ENCODE data around the gene EDEM2. TPM values are rescaled to one million over a fixed set of nuclear protein-coding genes. Genes with fewer than 3 reads are reported as not detected.

The EDEM2 gene
- polyA plus RNA-seq, 1 donor from 2014 or later = 13.3 TPM

DNA sequence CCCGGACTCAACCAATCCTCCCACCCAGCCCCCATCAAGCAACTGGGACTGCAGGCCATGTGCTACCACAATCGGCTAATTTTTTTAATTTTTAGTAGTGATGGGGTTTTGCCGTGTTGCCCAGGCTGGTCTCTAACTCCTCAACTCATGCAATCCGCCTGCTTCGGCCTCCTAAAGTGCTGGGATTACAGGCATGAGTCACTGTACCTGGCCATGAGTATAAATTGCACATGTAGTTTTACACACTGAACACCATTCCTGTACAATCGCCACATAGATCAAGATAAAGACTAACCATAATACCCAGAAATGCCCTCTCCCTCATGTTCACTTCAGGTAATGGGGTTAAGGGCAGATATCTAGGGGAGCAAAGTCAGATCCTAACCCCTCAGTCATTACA lies 80.9 kb downstream of the EDEM2 start:
- H3K9me2 ChIP-seq (ENCODE audit: insufficient read depth, low read length) = no peaks in the 10 kb centered on the region
- H3K4me2 ChIP-seq (ENCODE audit: low read length) = no peak overlapping the region
- no peaks in the 10 kb centered on the region for H3F3A ChIP-seq (ENCODE audit: insufficient read depth, low read length, poor library complexity, severe bottlenecking)
- H2AFZ ChIP-seq (ENCODE audit: low read depth, low read length) = no peak overlapping the region
- no peak overlapping the region for H3K9ac ChIP-seq (ENCODE audit: low read length)
- H3K27ac ChIP-seq (ENCODE audit: low read length) = no peak overlapping the region
- no peaks in the 10 kb centered on the region for H4K20me1 ChIP-seq (ENCODE audit: insufficient read depth)
- H3K9me3 ChIP-seq (ENCODE audit: low read length) = no peaks in the 10 kb centered on the region
- H3K4me3 ChIP-seq (ENCODE audit: low read length) = no peak overlapping the region
- no peaks in the 10 kb centered on the region for H3K36me3 ChIP-seq (ENCODE audit: insufficient read depth, low read length)
- peaks cover 9% of the 10 kb centered on the region for H3K79me2 ChIP-seq (replicated peaks; ENCODE audit: insufficient read depth, low read length)
- H3K27me3 ChIP-seq (ENCODE audit: insufficient read depth, low read depth, low read length) = no peaks in the 10 kb centered on the region
- TF ChIP-seq POLR2AphosphoS5 (IDR thresholded peaks at IDR 0.05) = no peak
- TF ChIP-seq MXI1 (conservative IDR thresholded peaks at IDR 0.05; ENCODE audit: poor library complexity, severe bottlenecking) = no peak
- no peak for TF ChIP-seq SMC3 (conservative IDR thresholded peaks at IDR 0.05; ENCODE audit: poor library complexity)
- no peak for TF ChIP-seq RAD21 (conservative IDR thresholded peaks at IDR 0.05)

Small RNAs within 50 kb of the gene (small RNA-seq; reads per million reads assigned to genes)
- 0 reads per million in 3 experiments for gene RF00275
- gene RNA5SP483 = 0 reads per million in 3 experiments

Other genes starting within 250 kb of the EDEM2 start
- 152 and 173 TPM in 2 replicates for gene GSS, start 191.5 kb downstream of the EDEM2 start, polyA plus RNA-seq
- 0.18 TPM in 1 of 2 replicates, not detected in the other for gene MYH7B, start 191.5 kb downstream of the EDEM2 start, polyA plus RNA-seq
- 85.9 and 93.0 TPM in 2 replicates for gene TRPC4AP, start 54.5 kb downstream of the EDEM2 start, polyA plus RNA-seq
- 0.30 TPM in 1 of 2 replicates, not detected in the other for gene PROCR, start 24.7 kb upstream of the EDEM2 start, polyA plus RNA-seq
- gene MMP24, start 79.4 kb upstream of the EDEM2 start, polyA plus RNA-seq = 57.4 and 68.9 TPM in 2 replicates
- gene MMP24OS, start 130.8 kb upstream of the EDEM2 start, polyA plus RNA-seq = 7.7 and 8.3 TPM in 2 replicates
- gene EIF6, start 137.4 kb upstream of the EDEM2 start, polyA plus RNA-seq = 143 and 154 TPM in 2 replicates
- gene FAM83C, start 145.1 kb upstream of the EDEM2 start, polyA plus RNA-seq = not detected in 2 replicates

Data from neural cell (in vitro differentiated cells).